GM19468 (cell line): ENCODE data around the gene ALKBH5.
A peak's percentile ranks its signal among the peaks of the same experiment; 100 is the strongest.

Experiments used
- ATAC-seq: cut with Tn5 transposase; IDR thresholded peaks from one replicate; pipeline ENCODE4 v1.9.1; 2021; ENCODE audit warnings: mild to moderate bottlenecking, moderate library complexity, moderate number of reproducible peaks; ENCODE audit not compliant: unreplicated experiment; ENCODE audit errors: extremely low read depth

Gene ALKBH5

GRCh38 chr17:18183334-18184142 is at the start of gene ALKBH5:
TSS of gene ALKBH5 (plus strand) at chr17:18183828. CDS start at chr17:18184244, 416 bp downstream.
- peak; percentile 65 for ATAC-seq

- no peak for ATAC-seq
Measured at GRCh38 chr17:18136357-18136756, 47.3 kb upstream of the ALKBH5 start.

- no peak for ATAC-seq
Measured at GRCh38 chr17:18138065-18138749, 45.4 kb upstream of the ALKBH5 start.

- no peak for ATAC-seq
Measured at GRCh38 chr17:18139092-18139491, 44.5 kb upstream of the ALKBH5 start.

- ATAC-seq, result no peak
Measured at GRCh38 chr17:18139498-18139897, 44.1 kb upstream of the ALKBH5 start.

- no peak for ATAC-seq
Measured at GRCh38 chr17:18139949-18140348, 43.7 kb upstream of the ALKBH5 start.

- no peak for ATAC-seq
Measured at GRCh38 chr17:18140648-18141047, 43.0 kb upstream of the ALKBH5 start.

GRCh38 chr17:18141210-18141803 is 42.3 kb upstream of the ALKBH5 start:
- no peak for ATAC-seq

- no peak for ATAC-seq
Measured at GRCh38 chr17:18142417-18142816, 41.2 kb upstream of the ALKBH5 start.

- no peak for ATAC-seq
Measured at GRCh38 chr17:18143044-18143936, 40.3 kb upstream of the ALKBH5 start.

- ATAC-seq, result no peak
Measured at GRCh38 chr17:18144261-18144660, 39.4 kb upstream of the ALKBH5 start.

- ATAC-seq, result no peak
Measured at GRCh38 chr17:18144855-18145254, 38.8 kb upstream of the ALKBH5 start.

GRCh38 chr17:18145811-18146210 is 37.8 kb upstream of the ALKBH5 start:
- ATAC-seq, result no peak

GRCh38 chr17:18146259-18146658 is 37.4 kb upstream of the ALKBH5 start:
- no peak for ATAC-seq

- no peak for ATAC-seq
Measured at GRCh38 chr17:18146980-18147379, 36.6 kb upstream of the ALKBH5 start.

- ATAC-seq, result no peak
Measured at GRCh38 chr17:18148586-18148985, 35.0 kb upstream of the ALKBH5 start.

GRCh38 chr17:18151290-18151689 is 32.3 kb upstream of the ALKBH5 start:
- no peak for ATAC-seq

- ATAC-seq, result no peak
Measured at GRCh38 chr17:18155179-18155578, 28.4 kb upstream of the ALKBH5 start.

- no peak for ATAC-seq
Measured at GRCh38 chr17:18156171-18156975, 27.3 kb upstream of the ALKBH5 start.

GRCh38 chr17:18156976-18157280 is 26.7 kb upstream of the ALKBH5 start:
- no peak for ATAC-seq
